A549 (cell line): Measurements from ENCODE around the gene CPE.

Experiments
- BHLHE40 ChIP-seq: IDR thresholded peaks from 2 replicates; pipeline ENCODE4 v1.6.1; 2012; ENCODE audit warnings: low read depth, low read length, inconsistent platforms
- CBX2 ChIP-seq: fragments of 200-600 bp; sonication (generic); IDR thresholded peaks from 2 replicates; pipeline ENCODE4 v1.6.1; 2016; ENCODE audit warnings: low read depth, mild to moderate bottlenecking, borderline replicate concordance
- CHD2 ChIP-seq: fragments of 150-350 bp; IDR thresholded peaks from 2 replicates; pipeline ENCODE4 v1.6.1; 2014; ENCODE audit warnings: low read length; ENCODE audit not compliant: partially characterized antibody
- ESRRA ChIP-seq: fragments of 150-350 bp; IDR thresholded peaks from 2 replicates; pipeline ENCODE4 v1.6.1; 2014; ENCODE audit warnings: mild to moderate bottlenecking, low read length, borderline replicate concordance
- HDAC2 ChIP-seq: fragments of 200-600 bp; sonication (generic); IDR thresholded peaks from 2 replicates; pipeline ENCODE4 v1.6.1; 2016
- JUN ChIP-seq, 2 experiments: fragments of >200 bp; sonication (Bioruptor Twin); formaldehyde crosslinking; IDR thresholded peaks; 2 replicates in 1 of 2; 3 replicates in 1 of 2; pipeline ENCODE4 v1.6.1; 2016 to 2017
- NPAS2 ChIP-seq: fragments of 250-450 bp; sonication (Bioruptor Pico); IDR thresholded peaks from 2 replicates; pipeline ENCODE4 v1.8.0; 2022; ENCODE audit warnings: mild to moderate bottlenecking, moderate library complexity, borderline replicate concordance
- POLR2A ChIP-seq: IDR thresholded peaks from 2 replicates; pipeline ENCODE4 v1.6.1; 2012; ENCODE audit warnings: mild to moderate bottlenecking, low read length
- RFX5 ChIP-seq: fragments of 450-650 bp; IDR thresholded peaks from 2 replicates; pipeline ENCODE4 v1.7.1; 2014; ENCODE audit warnings: antibody characterized with exemption, mild to moderate bottlenecking, moderate library complexity
- TF ChIP-seq, protein P1 (sequence below): fragments of 200-600 bp; sonication (generic); IDR thresholded peaks from 2 replicates; pipeline ENCODE4 v1.6.1; 2016; ENCODE audit warnings: antibody characterized with exemption, mild to moderate bottlenecking, moderate library complexity
- TF ChIP-seq, protein P2 (sequence below): fragments of >200 bp; sonication (Bioruptor Twin); formaldehyde crosslinking; IDR thresholded peaks from 3 replicates; pipeline ENCODE4 v1.5.1; 2016
- TF ChIP-seq, protein P3 (sequence below): fragments of 150-350 bp; IDR thresholded peaks from 2 replicates; pipeline ENCODE4 v1.6.1; 2014; ENCODE audit warnings: low read depth, mild to moderate bottlenecking, low read length
- TF ChIP-seq, protein P4 (sequence below): IDR thresholded peaks from 2 replicates; pipeline ENCODE4 v1.6.1; 2012

DNA sequence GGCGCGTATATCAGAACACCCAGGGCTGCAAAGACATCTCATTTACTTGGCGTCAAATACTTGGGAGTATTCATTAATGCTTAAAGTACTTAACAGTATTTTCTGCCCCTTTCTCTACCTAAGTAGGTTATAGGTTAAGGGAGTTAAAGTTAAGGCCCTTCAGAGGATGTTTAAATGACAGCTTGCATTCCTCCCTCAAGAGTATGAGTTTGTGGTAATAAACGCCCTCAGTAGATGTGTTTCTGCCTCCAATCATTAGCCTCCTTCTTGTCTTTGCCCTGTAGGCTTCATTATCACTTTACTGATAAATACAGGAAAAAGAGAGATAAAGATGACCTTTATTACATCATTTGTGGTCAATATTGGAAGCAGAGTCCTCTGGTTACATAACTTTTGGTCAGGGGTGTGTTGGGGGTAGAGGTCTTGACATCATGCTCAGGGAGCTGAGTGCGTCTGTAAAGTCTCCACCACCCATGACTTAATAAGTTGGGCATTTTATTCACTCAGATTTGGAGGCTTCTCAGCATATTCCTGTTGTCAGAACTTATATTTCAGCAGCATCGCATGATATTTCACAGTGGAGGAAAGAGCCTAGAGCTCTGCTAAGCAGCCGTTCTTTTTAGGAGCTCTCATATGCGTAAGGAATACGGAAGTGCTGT is 145.9 kb downstream of the CPE start:
- no peak for TF ChIP-seq RFX5
- no peak for TF ChIP-seq BHLHE40
- TF ChIP-seq, protein P1, sequence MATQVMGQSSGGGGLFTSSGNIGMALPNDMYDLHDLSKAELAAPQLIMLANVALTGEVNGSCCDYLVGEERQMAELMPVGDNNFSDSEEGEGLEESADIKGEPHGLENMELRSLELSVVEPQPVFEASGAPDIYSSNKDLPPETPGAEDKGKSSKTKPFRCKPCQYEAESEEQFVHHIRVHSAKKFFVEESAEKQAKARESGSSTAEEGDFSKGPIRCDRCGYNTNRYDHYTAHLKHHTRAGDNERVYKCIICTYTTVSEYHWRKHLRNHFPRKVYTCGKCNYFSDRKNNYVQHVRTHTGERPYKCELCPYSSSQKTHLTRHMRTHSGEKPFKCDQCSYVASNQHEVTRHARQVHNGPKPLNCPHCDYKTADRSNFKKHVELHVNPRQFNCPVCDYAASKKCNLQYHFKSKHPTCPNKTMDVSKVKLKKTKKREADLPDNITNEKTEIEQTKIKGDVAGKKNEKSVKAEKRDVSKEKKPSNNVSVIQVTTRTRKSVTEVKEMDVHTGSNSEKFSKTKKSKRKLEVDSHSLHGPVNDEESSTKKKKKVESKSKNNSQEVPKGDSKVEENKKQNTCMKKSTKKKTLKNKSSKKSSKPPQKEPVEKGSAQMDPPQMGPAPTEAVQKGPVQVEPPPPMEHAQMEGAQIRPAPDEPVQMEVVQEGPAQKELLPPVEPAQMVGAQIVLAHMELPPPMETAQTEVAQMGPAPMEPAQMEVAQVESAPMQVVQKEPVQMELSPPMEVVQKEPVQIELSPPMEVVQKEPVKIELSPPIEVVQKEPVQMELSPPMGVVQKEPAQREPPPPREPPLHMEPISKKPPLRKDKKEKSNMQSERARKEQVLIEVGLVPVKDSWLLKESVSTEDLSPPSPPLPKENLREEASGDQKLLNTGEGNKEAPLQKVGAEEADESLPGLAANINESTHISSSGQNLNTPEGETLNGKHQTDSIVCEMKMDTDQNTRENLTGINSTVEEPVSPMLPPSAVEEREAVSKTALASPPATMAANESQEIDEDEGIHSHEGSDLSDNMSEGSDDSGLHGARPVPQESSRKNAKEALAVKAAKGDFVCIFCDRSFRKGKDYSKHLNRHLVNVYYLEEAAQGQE, result no peak
- TF ChIP-seq HDAC2, result no peak
- TF ChIP-seq POLR2A, result no peak
- TF ChIP-seq, protein P2, sequence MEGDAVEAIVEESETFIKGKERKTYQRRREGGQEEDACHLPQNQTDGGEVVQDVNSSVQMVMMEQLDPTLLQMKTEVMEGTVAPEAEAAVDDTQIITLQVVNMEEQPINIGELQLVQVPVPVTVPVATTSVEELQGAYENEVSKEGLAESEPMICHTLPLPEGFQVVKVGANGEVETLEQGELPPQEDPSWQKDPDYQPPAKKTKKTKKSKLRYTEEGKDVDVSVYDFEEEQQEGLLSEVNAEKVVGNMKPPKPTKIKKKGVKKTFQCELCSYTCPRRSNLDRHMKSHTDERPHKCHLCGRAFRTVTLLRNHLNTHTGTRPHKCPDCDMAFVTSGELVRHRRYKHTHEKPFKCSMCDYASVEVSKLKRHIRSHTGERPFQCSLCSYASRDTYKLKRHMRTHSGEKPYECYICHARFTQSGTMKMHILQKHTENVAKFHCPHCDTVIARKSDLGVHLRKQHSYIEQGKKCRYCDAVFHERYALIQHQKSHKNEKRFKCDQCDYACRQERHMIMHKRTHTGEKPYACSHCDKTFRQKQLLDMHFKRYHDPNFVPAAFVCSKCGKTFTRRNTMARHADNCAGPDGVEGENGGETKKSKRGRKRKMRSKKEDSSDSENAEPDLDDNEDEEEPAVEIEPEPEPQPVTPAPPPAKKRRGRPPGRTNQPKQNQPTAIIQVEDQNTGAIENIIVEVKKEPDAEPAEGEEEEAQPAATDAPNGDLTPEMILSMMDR, result no peak
- no peak for TF ChIP-seq CBX2
- no peak for TF ChIP-seq ESRRA
- no peak for TF ChIP-seq NPAS2 (CRISPR knock-in tag)
- no peak for TF ChIP-seq CHD2
- TF ChIP-seq, protein P3, sequence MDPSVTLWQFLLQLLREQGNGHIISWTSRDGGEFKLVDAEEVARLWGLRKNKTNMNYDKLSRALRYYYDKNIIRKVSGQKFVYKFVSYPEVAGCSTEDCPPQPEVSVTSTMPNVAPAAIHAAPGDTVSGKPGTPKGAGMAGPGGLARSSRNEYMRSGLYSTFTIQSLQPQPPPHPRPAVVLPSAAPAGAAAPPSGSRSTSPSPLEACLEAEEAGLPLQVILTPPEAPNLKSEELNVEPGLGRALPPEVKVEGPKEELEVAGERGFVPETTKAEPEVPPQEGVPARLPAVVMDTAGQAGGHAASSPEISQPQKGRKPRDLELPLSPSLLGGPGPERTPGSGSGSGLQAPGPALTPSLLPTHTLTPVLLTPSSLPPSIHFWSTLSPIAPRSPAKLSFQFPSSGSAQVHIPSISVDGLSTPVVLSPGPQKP, result no peak
- no peak for TF ChIP-seq JUN (IDR thresholded peaks at IDR 0.05)
- TF ChIP-seq, protein P4, sequence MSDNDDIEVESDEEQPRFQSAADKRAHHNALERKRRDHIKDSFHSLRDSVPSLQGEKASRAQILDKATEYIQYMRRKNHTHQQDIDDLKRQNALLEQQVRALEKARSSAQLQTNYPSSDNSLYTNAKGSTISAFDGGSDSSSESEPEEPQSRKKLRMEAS, result no peak
